D721Med (cell line): Measurements from ENCODE around the gene XKR3.

Source experiments
- DNase-seq: peaks from one replicate; pipeline ENCODE4 v3.0.0; 2011; ENCODE audit warnings: low spot score; ENCODE audit not compliant: insufficient read length
- FAIRE-seq: peaks from 2 replicates; lab custom pipeline; 2011; peaks lifted over from hg19 to GRCh38; lab: Jason Lieb, UNC
- TF ChIP-seq, protein P1 (sequence below): IDR thresholded peaks from 2 replicates; pipeline ENCODE4 v1.5.1; 2012; ENCODE audit warnings: mild to moderate bottlenecking, control low read depth; ENCODE audit not compliant: insufficient read depth; ENCODE audit errors: missing control alignments

The XKR3 gene

DNA sequence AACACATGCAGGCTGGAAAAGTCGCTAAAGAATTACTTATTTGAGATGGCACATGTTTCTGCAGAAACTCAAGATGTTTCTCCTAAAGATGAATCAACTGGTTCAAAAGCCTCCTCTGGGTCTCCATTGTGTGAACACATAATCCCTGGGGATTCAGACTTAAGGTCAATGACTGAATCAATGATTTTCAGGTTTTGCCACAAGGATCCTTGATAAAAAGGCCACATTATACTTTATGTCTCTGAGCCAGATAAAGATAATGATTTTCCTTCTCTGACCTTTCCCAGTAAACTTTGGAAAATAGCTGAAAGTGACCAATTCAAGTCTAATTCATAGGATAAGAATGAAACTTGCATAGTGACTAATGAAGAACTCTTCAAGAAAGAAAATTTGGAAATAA, 2.3 kb upstream of the XKR3 start:
- TF ChIP-seq, protein P1, sequence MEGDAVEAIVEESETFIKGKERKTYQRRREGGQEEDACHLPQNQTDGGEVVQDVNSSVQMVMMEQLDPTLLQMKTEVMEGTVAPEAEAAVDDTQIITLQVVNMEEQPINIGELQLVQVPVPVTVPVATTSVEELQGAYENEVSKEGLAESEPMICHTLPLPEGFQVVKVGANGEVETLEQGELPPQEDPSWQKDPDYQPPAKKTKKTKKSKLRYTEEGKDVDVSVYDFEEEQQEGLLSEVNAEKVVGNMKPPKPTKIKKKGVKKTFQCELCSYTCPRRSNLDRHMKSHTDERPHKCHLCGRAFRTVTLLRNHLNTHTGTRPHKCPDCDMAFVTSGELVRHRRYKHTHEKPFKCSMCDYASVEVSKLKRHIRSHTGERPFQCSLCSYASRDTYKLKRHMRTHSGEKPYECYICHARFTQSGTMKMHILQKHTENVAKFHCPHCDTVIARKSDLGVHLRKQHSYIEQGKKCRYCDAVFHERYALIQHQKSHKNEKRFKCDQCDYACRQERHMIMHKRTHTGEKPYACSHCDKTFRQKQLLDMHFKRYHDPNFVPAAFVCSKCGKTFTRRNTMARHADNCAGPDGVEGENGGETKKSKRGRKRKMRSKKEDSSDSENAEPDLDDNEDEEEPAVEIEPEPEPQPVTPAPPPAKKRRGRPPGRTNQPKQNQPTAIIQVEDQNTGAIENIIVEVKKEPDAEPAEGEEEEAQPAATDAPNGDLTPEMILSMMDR, result no peak
- FAIRE-seq (no peak), DNase-seq (no peak)

DNA sequence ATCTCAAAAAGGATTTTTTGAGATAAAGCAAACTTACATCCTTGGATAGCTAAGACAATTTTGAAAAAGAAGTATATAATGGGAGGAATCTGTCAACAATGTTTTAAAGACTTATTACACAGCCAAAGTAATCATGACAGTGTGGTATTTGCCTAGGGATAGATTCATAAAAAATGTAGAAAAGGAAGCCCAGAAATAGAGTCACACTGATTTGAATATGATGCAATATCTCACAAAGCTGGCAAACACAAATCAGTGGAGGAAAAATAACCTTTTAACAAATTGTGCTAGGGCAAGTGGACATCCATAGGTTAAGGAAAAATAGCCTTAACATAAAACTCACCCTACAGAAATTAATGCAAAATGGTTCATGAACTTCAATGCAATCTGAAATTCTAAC, 6.0 kb downstream of the XKR3 start:
- TF ChIP-seq, protein P1, result no peak
- DNase-seq, result no peak
- no peak for FAIRE-seq

DNA sequence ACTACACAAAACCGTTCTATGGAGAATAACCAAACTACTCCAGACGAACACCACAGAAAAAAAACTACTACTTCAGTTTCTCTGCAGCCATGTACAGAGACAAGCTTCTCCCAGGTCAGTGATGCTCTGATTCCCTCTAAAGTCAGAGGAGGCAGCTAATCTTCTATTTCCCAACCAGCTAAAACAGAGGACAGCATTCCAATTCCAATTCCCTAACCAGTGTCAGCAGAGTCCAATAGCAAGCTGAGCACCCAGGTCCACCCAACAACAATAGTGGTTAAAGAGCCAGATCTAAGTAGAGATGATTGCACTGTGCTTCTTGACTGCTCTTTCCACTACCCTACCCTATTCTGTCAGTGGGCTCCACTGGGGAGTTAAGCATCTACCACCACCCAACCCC, 6.7 kb downstream of the XKR3 start:
- FAIRE-seq (no peak), DNase-seq (no peak)
- TF ChIP-seq, protein P1, result no peak

GRCh38 chr22:16815073-16815472, 10.1 kb downstream of the XKR3 start:
- TF ChIP-seq, protein P1, result no peak
- DNase-seq, result no peak
- FAIRE-seq, result no peak

GRCh38 chr22:16810188-16810802, 14.9 kb downstream of the XKR3 start:
- FAIRE-seq, result no peak
- no peak for DNase-seq
- TF ChIP-seq, protein P1, result no peak

DNA sequence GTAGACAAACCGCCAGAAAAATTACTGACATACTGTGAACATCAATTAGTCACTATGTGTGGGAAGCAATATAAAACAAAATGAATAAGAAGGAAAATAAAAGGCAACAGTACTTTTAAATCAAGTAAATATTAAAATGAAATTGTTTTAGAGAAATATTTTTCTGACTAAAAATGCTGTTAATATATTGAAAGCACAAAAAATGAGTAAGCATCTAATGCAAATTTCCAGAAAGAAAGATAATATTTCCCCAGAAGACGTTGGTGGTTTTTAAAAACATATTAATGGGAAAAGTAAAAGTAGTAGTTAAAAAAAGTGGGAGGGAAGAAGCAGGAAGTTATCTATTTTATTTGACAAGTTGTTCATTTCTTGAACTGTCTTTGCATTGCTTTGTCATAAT, 16.5 kb downstream of the XKR3 start:
- FAIRE-seq (no peak), DNase-seq (no peak)
- TF ChIP-seq, protein P1, result no peak

DNA sequence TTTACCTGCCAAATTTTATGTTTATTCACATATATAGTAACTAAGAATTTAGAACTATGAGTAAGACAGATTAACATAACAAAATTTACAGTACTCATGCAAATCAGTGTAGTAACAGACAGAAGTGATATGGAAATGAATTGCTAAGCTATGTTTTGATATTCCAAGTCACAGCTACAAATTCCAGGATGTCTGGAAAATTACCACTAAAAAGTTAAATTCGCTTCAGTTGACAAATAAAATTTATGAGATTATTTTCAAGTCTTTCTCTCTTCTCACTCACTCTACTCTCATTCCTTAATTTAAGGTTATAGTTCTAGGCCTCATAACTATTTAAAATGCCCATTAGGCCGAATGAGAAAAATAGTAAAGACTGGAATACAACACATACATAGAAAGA, 18.1 kb downstream of the XKR3 start:
- no peak for FAIRE-seq
- DNase-seq, result no peak
- TF ChIP-seq, protein P1, result no peak
